Measurements from ENCODE around the gene LARP1. TPM values are rescaled to one million over a fixed set of nuclear protein-coding genes. Genes with fewer than 3 reads are reported as not detected.

LARP1 gene
- total and polyA plus RNA-seq, 9 of the 15 experiments (the other 6 are each of a cell fraction or from before 2014, with no cell fraction given): 22.6 to 300 (median 92.0) TPM

GRCh38 chr5:154754460-154755360, 467 bp upstream of the LARP1 start (continued):
- TF ChIP-seq ZNF766 (CRISPR knock-in tag; conservative IDR thresholded peaks at IDR 0.05): peak; percentile 88
- TF ChIP-seq ZNF695 (CRISPR knock-in tag; IDR thresholded peaks at IDR 0.05): 0 out of 2 replicates have a peak, but pooled peaks have one; percentile 39
- no peak for TF ChIP-seq ZBTB12 (CRISPR knock-in tag; IDR thresholded peaks at IDR 0.05)
- TF ChIP-seq EZH2 (IDR thresholded peaks at IDR 0.05; ENCODE audit: borderline replicate concordance, low read depth, low read length): no peak
- no peak; the same call in 1 of the 2 replicates for TF ChIP-seq TARDBP (IDR thresholded peaks at IDR 0.05)
- no peak; a peak in 1 of 4 replicates for TF ChIP-seq SRF (CRISPR knock-in tag; IDR thresholded peaks at IDR 0.05)
- no peak for TF ChIP-seq ZNF699 (CRISPR knock-in tag; IDR thresholded peaks at IDR 0.05; ENCODE audit: insufficient replicate concordance)
- TF ChIP-seq SAFB (IDR thresholded peaks at IDR 0.05; ENCODE audit: borderline replicate concordance, low read depth, low read length): no peak
- no peak for TF ChIP-seq DDX20 (tag; IDR thresholded peaks at IDR 0.05; ENCODE audit: low read depth)
- 0 out of 2 replicates have a peak, but pooled peaks have one; percentile 41 for TF ChIP-seq TSHZ1 (CRISPR knock-in tag; IDR thresholded peaks at IDR 0.05)
- peak; percentile 95 for TF ChIP-seq MITF (IDR thresholded peaks at IDR 0.05)
- peak; percentile 54 for TF ChIP-seq E2F8 (IDR thresholded peaks at IDR 0.05; ENCODE audit: low read depth, partially characterized antibody)
- TF ChIP-seq RBM25 (IDR thresholded peaks at IDR 0.05; ENCODE audit: low read depth, low read length, severe bottlenecking): no peak
- TF ChIP-seq GABPA (tag; conservative IDR thresholded peaks at IDR 0.05; ENCODE audit: low read depth): no peak
- TF ChIP-seq MBD1 (CRISPR knock-in tag; IDR thresholded peaks at IDR 0.05): no peak
